Sigmoid colon (tissue), 7 donors: ENCODE results near the gene TAGLN2. TPM values are rescaled to one million over a fixed set of nuclear protein-coding genes. Genes with fewer than 3 reads are reported as not detected.

ENCODE experiments used
- DNase-seq: peaks from one replicate; pipeline ENCODE4 v3.0.0-alpha.2; 2019
- H3K27ac ChIP-seq, 4 donors: fragments of 200-600 bp; sonication (generic); one replicate each; pipeline ENCODE4 v1.5.1; 2016 to 2019; ENCODE audit warnings: mild to moderate bottlenecking in 1 of 4
- H3K27me3 ChIP-seq, 3 donors: fragments of 200-600 bp; sonication (generic); one replicate each; pipeline ENCODE4 v1.5.1; 2019; ENCODE audit warnings: mild to moderate bottlenecking in 1 of 3
- H3K36me3 ChIP-seq, 4 donors: fragments of 200-600 bp; sonication (generic); one replicate each; pipeline ENCODE4 v1.5.1; 2016 to 2019
- H3K4me1 ChIP-seq, 4 donors: fragments of 200-600 bp; sonication (generic); one replicate each; pipeline ENCODE4 v1.5.1; 2017 to 2019
- H3K4me3 ChIP-seq, 4 donors: fragments of 200-600 bp; sonication (generic); one replicate each; pipeline ENCODE4 v1.5.1; 2017 to 2019; ENCODE audit warnings: mild to moderate bottlenecking in 2 of 4, moderate library complexity in 1 of 4
- H3K9me3 ChIP-seq, 4 donors: fragments of 200-600 bp in 3 of 4; sonication (generic) in 3 of 4; one replicate each; pipeline versions ENCODE4 v1.5.1 to v1.6.1; 2013 to 2019
- CTCF ChIP-seq, 4 experiments: fragments of 450-650 bp in 3 of 4; fragments of 200-600 bp in 1 of 4; IDR thresholded peaks; one replicate each; pipeline ENCODE4 v1.5.1; 2016 to 2019; ENCODE audit warnings: antibody characterized with exemption in 4 of 4, mild to moderate bottlenecking in 3 of 4, moderate library complexity in 2 of 4
- EP300 ChIP-seq, 4 donors: sonication (generic); formaldehyde crosslinking; IDR thresholded peaks; one replicate each; pipeline ENCODE4 v1.6.1; 2017; ENCODE audit warnings: antibody characterized with exemption in 4 of 4
- POLR2A ChIP-seq, 2 donors: fragments of 450-650 bp; IDR thresholded peaks; one replicate each; pipeline ENCODE4 v1.6.1; 2016; ENCODE audit warnings: antibody characterized with exemption in 2 of 2, mild to moderate bottlenecking in 2 of 2, moderate library complexity in 2 of 2
- POLR2AphosphoS5 ChIP-seq, 4 donors: sonication (generic); formaldehyde crosslinking; IDR thresholded peaks; one replicate each; pipeline ENCODE4 v1.6.1; 2017; ENCODE audit warnings: antibody characterized with exemption in 4 of 4
- WGBS, 2 donors: extraction: QIAGEN DNeasy Blood & Tissue Kit; methylation state at CpG; one replicate each; pipeline ENCODE4 v1.1.7; 2013; 5-methylcytosine and 5-hydroxymethylcytosine counted together
- intact Hi-C: fragments of 100-400 bp; cut with DNase I; formaldehyde crosslinking; loops from one replicate; pipeline ENCODE4 v1.15.1; 2023
- polyA plus RNA-seq, 3 donors: library from polyadenylated mRNA; stranded (reverse); fragments of 200-250 nt; gene quantifications; one replicate each; pipeline ENCODE4 v1.2.3, GENCODE V29; 2013
- total RNA-seq, 4 donors: library from RNA; depleted of rRNA; stranded (reverse); fragments of >200 nt; gene quantifications; one replicate each; pipeline ENCODE4 v1.1.0, GENCODE V29; 2016
- donor health status: healthy with polysubstance abuse.
- donor health status: Bipolar disorder and iron deficiency.
- donor health status: healthy.

Gene TAGLN2
- total and polyA plus RNA-seq, 7 donors = 88.8 to 770 (median 109) TPM

- H3K27me3 ChIP-seq = no peaks in the 10 kb centered on the region
- 90 to 95% methylated on average over 11 of the region's 11 CpGs for WGBS, 2 donors
- intact Hi-C loops = no loop called here
These were observed 14.8 kb upstream of the TAGLN2 start for GRCh38 chr1:159940006-159940620.

GRCh38 chr1:159939678-159940002 is 14.3 kb upstream of the TAGLN2 start:
- intact Hi-C loops = no loop called here
- no peaks in the 10 kb centered on the region for H3K9me3 ChIP-seq
- TF ChIP-seq EP300 (IDR thresholded peaks at IDR 0.05) (no peak), POLR2AphosphoS5 (IDR thresholded peaks at IDR 0.05) (no peak), CTCF (IDR thresholded peaks at IDR 0.05) (no peak), POLR2A (IDR thresholded peaks at IDR 0.05) (no peak)
- DNase-seq = no peak
- H3K4me3 ChIP-seq = no peak overlapping the region
- no peak overlapping the region for H3K27ac ChIP-seq
- no peaks in the 10 kb centered on the region for H3K36me3 ChIP-seq
- H3K27me3 ChIP-seq = no peaks in the 10 kb centered on the region
- 19 to 74% methylated on average over 3 of the region's 3 CpGs for WGBS, 2 donors
- H3K4me1 ChIP-seq = peaks cover 0 to 11% (median 7%) of the 10 kb centered on the region in 4 donors

More at GRCh38 chr1:159940006-159940620, 14.8 kb upstream of the TAGLN2 start:
- H3K9me3 ChIP-seq = no peaks in the 10 kb centered on the region
- no peak for DNase-seq
- H3K4me1 ChIP-seq = peaks cover 0 to 16% (median 11%) of the 10 kb centered on the region in 4 donors
- no peaks in the 10 kb centered on the region for H3K36me3 ChIP-seq
- no peak overlapping the region for H3K4me3 ChIP-seq
- H3K27ac ChIP-seq = no peak overlapping the region
- TF ChIP-seq POLR2A (IDR thresholded peaks at IDR 0.05) (no peak), CTCF (IDR thresholded peaks at IDR 0.05) (no peak), EP300 (IDR thresholded peaks at IDR 0.05) (no peak), POLR2AphosphoS5 (IDR thresholded peaks at IDR 0.05) (no peak)

- peaks cover 0 to 11% (median 6%) of the 10 kb centered on the region in 4 donors for H3K4me1 ChIP-seq
- no peaks in the 10 kb centered on the region for H3K36me3 ChIP-seq
- no peaks in the 10 kb centered on the region for H3K9me3 ChIP-seq
- TF ChIP-seq CTCF (IDR thresholded peaks at IDR 0.05) (no peak), POLR2A (IDR thresholded peaks at IDR 0.05) (no peak), POLR2AphosphoS5 (IDR thresholded peaks at IDR 0.05) (no peak)
- H3K27me3 ChIP-seq = no peaks in the 10 kb centered on the region
- WGBS, 2 donors = 69 to 87% methylated on average over 6 of the region's 6 CpGs
- no peak for DNase-seq
- H3K27ac ChIP-seq = no peak overlapping the region
- intact Hi-C loops = no loop called here
- H3K4me3 ChIP-seq = no peak overlapping the region
These were observed 13.8 kb upstream of the TAGLN2 start for GRCh38 chr1:159938905-159939677.

- no peak overlapping the region for H3K27ac ChIP-seq
- intact Hi-C loops = no loop called here
- DNase-seq = no peak
- H3K4me3 ChIP-seq = no peak overlapping the region
- H3K36me3 ChIP-seq = no peaks in the 10 kb centered on the region
- WGBS, 2 donors = 55 to 66% methylated on average over 7 of the region's 7 CpGs
- TF ChIP-seq POLR2AphosphoS5 (IDR thresholded peaks at IDR 0.05) = no peak
- H3K4me1 ChIP-seq = peaks cover 0 to 11% (median 6%) of the 10 kb centered on the region in 4 donors
- no peaks in the 10 kb centered on the region for H3K9me3 ChIP-seq
- H3K27me3 ChIP-seq = no peaks in the 10 kb centered on the region
These were observed 13.0 kb upstream of the TAGLN2 start for GRCh38 chr1:159938211-159938852.

- DNase-seq = no peak
- H3K4me3 ChIP-seq = no peak overlapping the region
- H3K27me3 ChIP-seq = no peaks in the 10 kb centered on the region
- TF ChIP-seq POLR2A (IDR thresholded peaks at IDR 0.05) (no peak), POLR2AphosphoS5 (IDR thresholded peaks at IDR 0.05) (no peak), CTCF (IDR thresholded peaks at IDR 0.05) (no peak), EP300 (IDR thresholded peaks at IDR 0.05) (no peak)
- 29 to 33% methylated on average over 4 of the region's 4 CpGs for WGBS, 2 donors
- H3K36me3 ChIP-seq = no peaks in the 10 kb centered on the region
- no peaks in the 10 kb centered on the region for H3K9me3 ChIP-seq
- H3K4me1 ChIP-seq = peaks cover 0 to 11% (median 6%) of the 10 kb centered on the region in 4 donors
- intact Hi-C loops = no loop called here
- H3K27ac ChIP-seq = no peak overlapping the region
These were observed 11.9 kb upstream of the TAGLN2 start for GRCh38 chr1:159937054-159937750.
